Fibroblast of skin of right biceps (primary cell): ENCODE data around the gene COPB1.

Experiments used
- DNase-seq: peaks from one replicate; pipeline ENCODE4 v3.0.0-alpha.2; 2013

COPB1 gene

DNA sequence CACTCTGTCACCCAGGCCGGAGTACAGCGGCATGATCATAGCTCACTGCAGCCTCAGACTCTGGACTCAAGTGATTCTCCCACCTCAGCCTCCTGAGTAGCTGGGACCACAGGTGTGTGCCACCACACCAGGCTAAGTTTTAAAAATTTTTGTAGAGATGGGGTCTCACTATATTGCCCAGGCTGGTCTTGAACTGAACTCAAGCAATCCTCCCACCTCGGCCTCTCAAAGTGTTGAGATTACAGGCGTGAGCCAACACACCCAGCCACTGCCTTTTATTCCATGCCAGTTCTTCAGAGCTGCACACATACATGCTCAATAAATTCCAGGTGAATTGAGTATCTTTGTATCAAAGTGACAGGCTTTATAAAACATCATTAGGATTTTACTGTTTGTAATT is 2.4 kb upstream of the COPB1 start:
- no peak for DNase-seq

DNA sequence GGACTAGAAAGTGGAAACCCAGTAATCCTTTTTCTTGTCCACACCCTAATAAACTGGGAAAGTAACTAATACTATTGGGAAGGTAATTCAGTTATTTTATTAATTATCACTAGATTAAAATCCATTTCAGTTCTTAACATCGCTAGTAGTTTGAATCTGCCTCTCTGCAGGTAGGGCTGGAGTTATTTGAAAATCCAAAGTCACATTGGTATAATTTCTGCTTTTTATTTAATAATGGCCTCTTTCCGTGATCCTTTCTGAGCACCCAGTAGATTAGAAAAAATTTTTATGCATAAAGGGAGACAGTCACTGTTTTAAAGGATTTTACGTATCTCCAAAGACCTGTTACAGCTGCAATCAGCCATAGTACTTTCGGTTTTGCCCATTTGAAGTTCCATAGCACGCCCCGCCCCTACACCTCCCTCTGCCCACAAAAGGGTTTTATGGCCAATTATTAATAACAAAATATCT is 605 bp upstream of the COPB1 start:
- DNase-seq = peak; percentile 45

DNA sequence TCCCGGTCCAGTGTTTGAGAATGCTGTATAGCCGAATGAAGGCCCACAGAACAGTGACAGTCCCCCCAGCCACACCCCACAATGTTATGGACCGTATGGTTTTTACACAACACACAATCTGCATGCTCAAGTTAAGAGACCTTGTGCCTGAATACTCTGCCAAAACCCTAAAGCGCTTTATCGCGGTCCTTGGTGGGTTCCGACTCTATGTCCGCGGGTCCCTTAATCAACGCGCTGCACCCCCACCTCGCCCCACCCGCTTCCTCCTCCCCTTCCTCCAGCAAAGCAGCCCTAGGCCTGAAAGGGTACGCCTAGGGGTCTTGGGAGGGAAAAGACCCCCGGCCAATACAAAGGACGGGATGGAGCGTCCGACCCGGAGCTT is 442 bp downstream of the COPB1 start:
- DNase-seq = peak; percentile 33

DNA sequence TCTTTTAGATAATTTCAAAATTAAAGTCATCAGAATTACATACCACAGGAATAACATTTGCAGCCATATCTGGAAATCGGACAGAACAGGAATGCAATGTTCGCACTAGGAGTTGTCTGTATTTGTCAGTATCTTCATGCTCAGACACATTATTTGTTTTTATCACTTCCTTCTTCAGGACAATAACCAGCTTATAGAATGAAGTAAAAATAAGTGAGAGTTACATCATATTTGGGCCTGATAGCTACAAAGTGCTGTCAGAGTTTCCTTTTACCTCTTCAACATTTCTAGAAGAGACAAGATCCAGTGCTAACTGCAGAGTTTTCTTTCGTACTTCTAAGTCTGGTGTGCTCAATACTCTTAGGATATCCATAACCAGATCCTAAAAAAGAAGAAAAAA is 18.9 kb downstream of the COPB1 start:
- peak; percentile 8 for DNase-seq

DNA sequence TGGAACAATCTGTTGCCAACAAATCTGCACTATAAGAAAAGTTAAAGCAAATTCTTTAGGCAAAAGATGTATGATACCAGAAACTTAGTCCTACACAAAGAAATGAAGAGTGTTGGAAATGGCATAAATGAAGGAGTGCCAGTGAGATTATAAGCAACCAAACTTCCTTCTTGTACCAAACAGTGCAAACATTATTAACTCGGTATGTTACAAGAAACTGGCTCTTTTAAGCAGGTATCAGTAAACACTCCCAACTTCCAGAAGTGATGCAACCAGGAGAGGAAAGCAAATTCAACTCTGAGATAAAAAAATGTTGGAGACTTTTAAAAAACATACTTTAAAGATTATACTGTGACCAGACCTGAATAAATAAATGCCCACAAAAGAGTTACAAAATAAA is 28.5 kb downstream of the COPB1 start:
- DNase-seq = no peak

DNA sequence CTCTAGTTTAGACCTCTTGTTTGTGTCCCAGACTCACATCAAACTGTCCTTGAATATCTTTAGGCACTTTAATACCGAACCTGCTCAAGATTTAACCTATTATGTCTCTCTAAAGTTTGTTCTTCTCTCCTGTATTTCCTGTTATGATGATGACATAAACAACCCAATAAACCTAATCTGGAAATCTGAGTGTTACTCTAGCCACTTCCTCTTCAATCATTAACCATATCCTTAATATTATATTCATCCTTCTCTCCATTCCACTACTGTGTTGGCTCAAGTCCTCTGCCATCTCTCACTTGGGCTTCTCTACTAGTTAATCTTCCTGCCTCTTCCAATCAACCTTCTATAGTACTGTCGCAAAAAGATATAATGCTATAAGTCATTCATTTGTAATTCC is 36.0 kb downstream of the COPB1 start:
- DNase-seq = no peak

DNA sequence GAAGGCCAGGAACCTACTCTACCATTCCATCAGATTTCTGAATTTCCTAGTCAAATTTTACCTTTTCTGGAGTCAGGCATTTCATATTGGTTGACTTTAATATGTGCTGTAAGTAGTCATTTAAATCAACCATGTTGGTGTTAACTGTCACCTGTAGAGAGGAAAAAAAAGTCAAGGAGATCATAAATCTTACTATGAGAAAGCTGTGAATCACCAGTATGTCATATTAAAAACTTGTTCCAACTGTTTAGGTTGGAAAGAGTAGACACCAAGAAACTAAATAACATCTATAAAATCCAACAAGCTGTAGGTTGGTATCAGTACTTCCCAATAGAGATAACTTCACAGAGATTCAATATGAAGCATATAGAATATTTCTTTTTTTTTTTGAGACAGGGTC is 39.5 kb downstream of the COPB1 start:
- no peak for DNase-seq

DNA sequence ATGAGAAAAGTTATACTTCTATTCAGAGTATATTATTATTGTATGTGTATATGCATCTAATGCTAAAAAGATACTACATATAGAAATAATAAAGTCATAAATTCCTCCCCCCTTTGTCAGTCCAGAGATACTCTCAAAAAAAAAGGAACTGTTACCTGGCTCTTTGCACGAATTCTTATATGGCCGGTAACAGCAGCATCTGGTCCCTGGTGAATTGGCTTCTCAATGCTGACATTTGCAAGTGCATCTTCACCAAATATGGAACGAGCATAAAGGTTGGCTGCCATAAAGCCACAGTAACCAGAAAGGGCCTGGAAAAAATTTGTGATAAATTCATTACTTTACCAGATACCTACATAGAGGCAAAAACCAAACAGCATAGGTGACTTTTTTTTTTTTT is 41.2 kb downstream of the COPB1 start:
- no peak for DNase-seq

DNA sequence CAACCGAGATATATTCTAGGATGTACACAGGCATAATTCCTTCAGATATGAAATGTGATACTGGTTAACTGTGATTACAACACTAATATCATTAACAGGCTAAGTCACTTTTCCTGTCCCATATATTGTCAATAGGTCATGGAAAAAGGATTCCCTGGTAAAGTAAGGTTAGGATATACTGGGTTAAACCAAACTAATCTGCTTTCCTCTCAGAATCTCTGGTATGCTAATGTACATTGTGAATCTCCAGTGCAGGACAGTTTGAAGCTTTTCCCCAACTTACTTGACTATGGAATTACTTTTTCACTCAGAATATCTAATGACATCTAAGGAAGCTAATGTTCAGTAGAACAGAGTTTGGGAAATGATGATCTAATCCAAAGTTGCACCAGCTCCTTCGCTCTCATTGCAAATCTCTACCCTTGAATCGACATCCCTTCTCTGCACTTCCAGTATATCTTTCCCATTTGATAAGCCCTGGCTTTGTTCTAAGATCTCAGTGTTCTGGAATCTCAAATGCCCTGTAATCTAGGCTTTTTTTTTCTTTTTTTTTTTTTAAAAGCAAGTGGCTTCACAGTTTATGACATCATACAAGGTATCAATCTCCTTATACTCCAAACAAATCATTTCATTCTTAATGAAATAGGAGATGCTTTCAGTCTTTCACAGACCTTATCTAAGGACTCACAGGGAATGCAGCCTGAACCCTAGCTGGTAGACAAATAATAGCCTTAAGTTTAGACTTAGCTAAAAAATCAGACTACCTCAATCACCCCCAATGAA is 43.8 kb downstream of the COPB1 start:
- no peak for DNase-seq

DNA sequence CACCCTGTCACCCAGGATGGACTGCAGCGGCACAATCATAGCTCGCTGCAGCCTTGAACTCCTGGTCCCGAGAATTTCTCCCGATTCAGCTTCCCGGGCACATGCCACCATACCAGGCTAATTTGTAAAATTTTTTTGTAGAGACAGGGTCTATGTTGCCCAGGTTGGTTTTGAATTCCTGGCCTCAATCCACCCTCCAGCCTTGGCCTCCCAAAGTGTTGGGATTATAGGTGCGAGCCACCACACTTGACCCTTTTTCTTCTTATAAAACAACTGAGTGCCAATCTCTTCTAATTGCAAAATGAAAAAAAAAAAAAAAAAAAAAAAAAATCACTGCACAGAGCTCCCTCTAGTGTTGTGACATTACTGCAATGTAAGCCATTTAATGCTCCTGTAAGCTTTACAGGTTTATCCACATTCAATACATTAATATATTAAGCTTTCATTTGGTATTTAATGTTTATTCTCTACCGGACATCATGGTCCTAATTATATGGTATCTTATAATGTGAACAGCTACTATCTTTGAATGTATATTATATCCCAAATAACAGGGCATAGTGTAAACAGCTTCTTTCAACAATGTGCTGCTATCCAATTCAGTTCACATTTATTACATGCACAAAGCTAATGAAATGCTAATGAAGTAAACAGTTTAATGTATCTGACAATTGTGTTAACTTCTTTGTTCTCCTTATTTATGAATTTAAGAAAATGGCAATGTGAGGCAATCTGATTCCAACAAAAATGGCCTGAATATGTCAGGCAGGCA is 44.6 kb downstream of the COPB1 start:
- DNase-seq = peak; percentile 24

DNA sequence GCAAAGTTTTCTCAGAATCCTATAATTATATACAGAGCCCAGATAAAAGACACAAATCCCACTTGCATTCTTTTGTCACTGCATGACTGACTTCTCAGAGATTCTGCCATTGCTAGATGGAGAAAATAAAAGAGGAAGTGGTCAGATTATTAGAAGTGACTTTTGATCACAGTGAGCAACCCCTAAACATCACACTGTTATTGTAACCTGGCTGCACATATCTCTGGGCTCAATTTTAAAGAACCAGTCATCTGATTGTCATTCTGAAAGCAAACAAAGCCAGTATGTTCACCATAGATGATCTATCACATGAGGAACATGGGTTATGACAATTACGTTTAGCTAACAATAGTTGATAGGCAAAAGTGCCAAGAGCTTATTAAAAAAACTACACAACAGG is 47.8 kb downstream of the COPB1 start:
- peak; percentile 34 for DNase-seq

DNA sequence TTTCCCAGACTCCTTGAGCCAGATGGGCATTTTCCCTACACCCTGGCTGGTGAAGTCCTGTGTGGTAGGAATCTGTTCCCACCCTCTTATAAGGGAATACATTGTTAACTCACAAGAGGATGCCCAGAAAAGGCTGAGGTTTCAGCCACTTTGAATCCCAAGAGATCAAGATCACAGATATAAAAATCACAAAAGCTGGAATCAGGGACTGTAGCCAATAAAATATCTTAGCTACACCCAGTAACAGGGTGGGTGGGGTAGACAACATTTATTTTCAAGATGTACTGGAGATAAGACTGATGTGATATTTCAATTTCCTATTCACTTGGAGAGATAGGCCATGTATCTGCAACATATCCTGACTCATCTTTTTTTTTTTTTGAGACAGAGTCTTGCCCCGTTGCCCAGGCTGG is 50.3 kb downstream of the COPB1 start:
- DNase-seq = peak; percentile 27

DNA sequence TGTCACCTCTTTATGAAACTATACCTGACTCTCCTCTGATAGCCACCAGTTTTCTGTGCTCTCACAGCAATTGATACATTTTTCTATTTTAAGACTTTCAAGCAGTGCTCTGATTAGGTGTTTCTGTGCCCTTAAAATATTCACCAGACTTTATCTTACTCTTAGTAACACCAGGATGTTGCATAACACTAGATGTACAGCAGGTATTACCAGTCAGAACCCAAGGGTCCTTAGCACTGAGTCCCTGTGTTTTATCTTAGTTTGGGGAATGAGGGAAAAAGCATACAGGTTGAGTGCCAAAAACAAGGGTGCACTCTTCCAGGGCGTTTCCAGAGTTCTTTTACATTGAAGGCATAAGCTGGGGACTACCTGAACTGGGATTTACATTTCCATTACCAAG is 51.4 kb downstream of the COPB1 start:
- no peak for DNase-seq

DNA sequence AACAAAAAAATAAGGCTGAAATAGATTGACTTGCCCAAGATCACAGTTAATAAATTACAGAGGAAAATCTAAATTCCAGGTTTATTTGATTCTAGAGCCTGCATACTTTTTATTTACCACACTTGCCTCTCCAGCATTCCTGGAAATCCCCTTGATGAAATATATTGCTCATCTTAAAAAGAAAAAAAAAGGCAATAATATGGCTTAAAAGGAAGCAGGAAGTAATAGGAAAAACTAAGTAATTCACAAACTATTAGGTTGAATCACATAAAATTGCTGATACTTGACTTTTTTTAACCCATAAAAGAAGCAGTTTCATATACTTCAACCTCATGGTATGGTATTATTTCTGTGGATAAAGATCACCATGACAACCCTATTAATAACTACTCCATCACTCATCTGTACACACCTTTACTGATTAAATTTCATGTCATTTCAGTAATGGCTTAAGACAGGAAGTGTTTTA is 52.9 kb downstream of the COPB1 start:
- peak; percentile 80 for DNase-seq

DNA sequence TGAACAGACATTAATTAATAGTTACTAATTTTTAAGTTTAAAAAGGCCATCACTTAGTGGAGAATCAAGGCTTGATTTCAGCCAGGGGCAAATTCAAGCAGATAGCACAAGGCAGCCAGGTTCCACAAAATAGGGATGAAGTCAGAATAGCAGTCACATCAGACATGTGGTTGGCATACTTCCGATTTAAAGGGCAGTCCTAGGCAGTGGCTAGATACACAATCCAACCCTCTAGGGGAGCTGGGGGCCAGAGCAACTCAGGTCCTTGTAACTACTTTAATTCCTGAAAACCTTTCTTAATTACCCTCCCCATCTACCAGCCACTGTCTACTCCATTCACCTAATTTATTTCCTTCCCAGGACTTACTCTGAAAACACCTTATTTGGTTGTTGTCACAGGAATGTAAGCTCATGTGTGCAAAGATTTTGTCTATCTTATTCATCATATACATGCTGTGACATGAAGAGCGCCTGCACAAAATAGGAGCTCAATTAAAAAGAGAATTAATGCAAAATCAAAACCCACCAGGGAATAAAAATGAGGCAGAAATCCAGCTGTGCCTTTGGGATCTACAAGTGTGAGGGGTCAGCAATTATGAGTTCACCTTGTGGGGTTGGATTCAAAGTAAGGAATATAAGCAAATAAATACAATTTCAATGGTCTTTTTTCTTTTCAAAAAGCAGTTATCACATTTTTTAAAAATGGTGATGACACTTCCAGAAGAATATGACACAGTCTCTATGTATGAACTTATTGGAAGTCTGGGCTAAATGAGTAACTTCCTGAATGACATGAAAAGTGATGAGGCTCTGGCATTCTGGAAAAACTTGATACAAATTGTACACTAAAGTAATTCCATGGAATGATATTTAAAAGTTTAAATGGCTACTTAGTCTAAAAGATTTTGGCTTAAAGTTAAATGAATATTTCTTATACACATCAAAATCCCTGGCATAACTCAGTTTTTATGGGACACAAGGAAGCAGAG is 53.8 kb downstream of the COPB1 start:
- DNase-seq = peak; percentile 70

DNA sequence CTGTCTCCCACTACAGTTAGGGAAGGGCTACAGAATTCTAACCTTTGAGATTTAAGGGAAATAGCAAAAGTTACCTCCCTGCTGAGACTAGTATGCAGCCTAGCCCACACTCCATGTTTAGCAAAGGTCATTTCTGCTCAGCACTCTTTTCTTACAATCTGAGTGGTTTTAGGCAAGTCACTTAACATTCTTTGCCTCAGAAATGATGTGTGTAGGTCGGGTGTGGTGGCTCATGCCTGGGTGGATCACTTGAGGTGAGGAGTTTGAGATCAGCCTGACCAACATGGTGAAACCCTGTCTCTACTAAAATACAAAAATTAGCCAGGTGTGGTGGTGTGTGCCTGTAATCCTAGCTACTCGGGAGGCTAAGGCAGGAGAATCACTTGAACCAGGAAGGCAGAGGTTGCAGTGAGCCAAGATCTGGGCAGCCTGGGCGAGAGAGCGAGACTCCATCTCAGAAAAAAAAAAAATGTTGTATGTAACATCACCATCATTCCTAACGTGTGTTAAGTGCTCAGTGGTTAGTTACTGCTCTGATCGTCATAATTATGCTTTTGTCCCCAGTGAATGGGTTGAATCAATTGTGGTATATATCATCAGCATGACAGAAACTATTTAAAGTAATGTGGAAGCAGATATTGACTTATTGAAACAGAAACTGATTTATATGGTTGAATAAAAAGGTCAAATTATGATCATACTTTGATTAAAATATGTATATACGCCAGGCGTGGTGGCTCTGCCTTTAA is 55.0 kb downstream of the COPB1 start:
- DNase-seq = no peak

DNA sequence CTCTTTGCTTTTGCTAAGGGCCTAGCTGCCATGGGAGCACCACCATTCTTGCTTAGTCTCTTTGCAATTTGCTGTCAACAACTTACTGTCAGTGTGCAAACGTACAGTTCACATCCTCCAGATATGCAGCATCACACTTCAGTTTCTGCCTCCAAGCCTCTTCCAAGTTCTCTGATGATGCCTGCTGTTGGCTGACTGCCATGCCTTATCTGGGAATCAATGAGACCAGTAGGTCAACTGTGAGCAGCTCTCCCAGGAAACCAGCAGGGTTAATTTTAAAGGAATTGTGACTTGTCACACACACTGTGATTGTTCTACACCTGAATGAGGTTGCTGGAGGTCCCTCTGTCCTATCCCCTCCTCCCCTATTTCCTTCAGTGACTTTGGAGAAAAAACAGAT is 56.0 kb downstream of the COPB1 start:
- peak; percentile 76 for DNase-seq

DNA sequence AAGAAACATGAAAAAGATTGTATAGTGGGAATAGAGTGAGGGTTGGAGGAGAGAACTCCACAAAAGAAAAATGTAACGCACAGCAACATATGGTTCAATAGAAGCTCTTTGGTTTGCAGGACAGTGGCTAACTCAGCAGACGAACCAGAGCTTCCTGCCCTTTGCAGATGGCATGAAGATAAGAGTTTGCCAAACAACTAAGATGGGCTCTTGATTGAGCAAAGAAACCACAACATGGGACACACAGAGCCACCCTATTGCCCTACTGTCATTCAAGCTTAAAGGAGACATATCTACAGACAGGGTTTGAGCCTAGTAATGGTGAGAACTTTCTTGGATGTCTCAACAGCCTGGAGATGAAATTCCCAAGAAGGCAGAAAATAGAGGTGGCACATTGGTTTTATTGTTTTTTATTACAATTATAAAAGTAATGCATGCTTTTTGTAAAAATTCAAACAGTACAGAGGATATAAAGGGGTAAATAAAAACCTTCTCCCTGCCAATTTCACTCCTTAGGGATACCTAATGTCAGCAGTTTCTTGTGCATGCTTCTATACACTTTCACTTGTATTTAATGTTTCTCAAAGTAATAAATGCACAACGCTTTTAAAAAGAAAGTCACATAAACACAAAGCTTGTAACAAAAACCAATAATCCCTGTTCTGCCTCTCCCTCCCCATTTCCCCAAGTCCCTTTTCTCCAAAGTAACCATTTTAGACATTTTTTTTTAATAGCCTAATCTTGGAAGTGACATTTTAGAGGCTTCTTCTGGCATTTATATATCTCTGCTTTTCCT is 63.7 kb downstream of the COPB1 start:
- DNase-seq = no peak

DNA sequence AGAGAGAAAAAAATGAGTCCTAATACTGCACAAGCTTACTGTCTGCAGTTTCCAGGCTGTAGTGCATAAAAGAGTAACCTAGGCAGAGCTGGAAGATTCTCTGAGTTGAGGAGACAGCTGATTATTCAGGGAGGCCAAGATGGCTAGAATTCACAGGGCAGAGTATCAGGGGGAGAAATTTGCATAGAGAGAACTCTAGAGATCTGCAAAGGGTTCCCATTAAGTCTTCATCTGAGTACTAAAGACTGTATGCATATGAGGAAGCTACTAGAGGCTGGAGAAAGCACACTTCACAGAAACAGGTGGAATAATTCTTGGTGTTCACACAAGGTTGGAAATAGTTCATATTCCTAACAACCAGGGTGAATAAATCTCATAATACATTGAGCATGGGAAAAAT is 74.0 kb downstream of the COPB1 start:
- no peak for DNase-seq

DNA sequence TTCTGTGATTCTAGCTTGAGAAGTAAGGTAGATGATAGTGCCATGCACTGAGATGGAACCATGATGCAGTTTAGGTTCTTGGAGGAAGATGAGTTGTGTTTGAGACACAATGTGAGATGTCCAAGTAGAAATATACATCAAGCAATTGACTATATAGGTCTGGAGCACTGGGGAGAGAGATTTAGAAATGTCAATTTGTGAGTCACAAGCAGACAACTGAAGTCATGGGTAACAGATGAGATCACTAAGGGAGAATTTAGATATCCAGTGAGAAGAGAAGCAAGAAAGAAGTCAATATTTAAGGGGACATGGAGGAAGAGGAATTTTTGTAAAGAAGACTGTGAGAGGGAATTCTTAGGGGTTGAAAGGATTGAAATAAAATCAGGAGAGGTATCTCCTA is 75.5 kb downstream of the COPB1 start:
- DNase-seq = peak; percentile 83

DNA sequence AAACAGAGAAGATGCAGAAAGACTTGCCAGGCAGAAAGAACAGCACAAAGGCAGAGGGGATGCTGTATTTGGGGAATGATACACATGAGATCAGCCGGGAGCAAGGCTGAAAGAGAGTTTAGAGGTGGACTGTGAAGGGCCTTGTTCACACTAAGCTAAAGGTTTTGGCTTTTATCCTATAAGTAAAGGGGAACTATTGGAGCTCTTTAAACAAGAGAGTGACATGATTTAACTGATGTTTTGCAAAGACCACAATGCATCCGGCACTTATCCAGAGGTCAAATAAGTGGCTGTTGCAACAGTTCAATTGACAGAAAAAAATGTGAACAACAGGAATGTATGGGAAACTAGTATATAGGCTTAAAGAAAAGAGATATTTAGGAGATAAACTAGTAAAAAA is 76.0 kb downstream of the COPB1 start:
- peak; percentile 84 for DNase-seq
